HepG2 (cell line): Measurements from ENCODE around the gene PASK. TPM values are rescaled to one million over a fixed set of nuclear protein-coding genes. Genes with fewer than 3 reads are reported as not detected.

Source experiments
- AKNA ChIP-seq: sonication (generic); formaldehyde crosslinking; IDR thresholded peaks from 2 replicates; pipeline ENCODE4 v1.4.0; 2020; ENCODE audit warnings: missing genetic modification reagents, borderline replicate concordance
- ATF7 ChIP-seq, 2 experiments: fragments of 450-650 bp in 1 of 2; sonication (generic) in 1 of 2; formaldehyde crosslinking in 1 of 2; IDR thresholded peaks; 2 replicates each; pipeline versions ENCODE4 v1.4.0 to v1.6.1; 2016 to 2020; ENCODE audit warnings: antibody characterized with exemption in 1 of 2, mild to moderate bottlenecking in 1 of 2, missing genetic modification reagents in 1 of 2
- CEBPB ChIP-seq: IDR thresholded peaks from 2 replicates; pipeline ENCODE4 v1.6.1; 2011; ENCODE audit warnings: low read depth, low read length, improper control_type of control experiment, borderline replicate concordance
- NFYB ChIP-seq: sonication (generic); formaldehyde crosslinking; IDR thresholded peaks from 2 replicates; pipeline ENCODE4 v1.4.0; 2020; ENCODE audit warnings: missing genetic modification reagents
- PHF20 ChIP-seq: sonication (generic); formaldehyde crosslinking; IDR thresholded peaks from 2 replicates; pipeline ENCODE4 v1.5.0; 2020; ENCODE audit warnings: mild to moderate bottlenecking, missing genetic modification reagents
- PRDM15 ChIP-seq: sonication (generic); formaldehyde crosslinking; IDR thresholded peaks from 2 replicates; pipeline ENCODE4 v1.4.0; 2020; ENCODE audit warnings: missing genetic modification reagents
- SRSF9 ChIP-seq: fragments of 200-400 bp; formaldehyde crosslinking; IDR thresholded peaks from 2 replicates; pipeline ENCODE4 v1.6.1; 2018; ENCODE audit warnings: borderline replicate concordance, mild to moderate bottlenecking, low read depth, low read length; ENCODE audit not compliant: insufficient read depth, poor library complexity, severe bottlenecking
- TMF1 ChIP-seq: sonication (generic); formaldehyde crosslinking; IDR thresholded peaks from 2 replicates; pipeline ENCODE4 v1.8.1; 2022; ENCODE audit warnings: low read depth, missing genetic modification reagents
- ZNF720 ChIP-seq: sonication (generic); formaldehyde crosslinking; IDR thresholded peaks from 2 replicates; pipeline ENCODE4 v1.4.0; 2020; ENCODE audit warnings: missing genetic modification reagents
- ZNF792 ChIP-seq: IDR thresholded peaks from 2 replicates; pipeline ENCODE4 v1.6.1; 2016
- ZNF83 ChIP-seq: sonication (generic); formaldehyde crosslinking; IDR thresholded peaks from 2 replicates; pipeline ENCODE4 v1.4.0; 2020; ENCODE audit warnings: missing genetic modification reagents, mild to moderate bottlenecking, borderline replicate concordance
- polyA plus RNA-seq, 8 experiments: library from polyadenylated mRNA; depleted of rRNA in 3 of 8; stranded (reverse) in 7 of 8; unstranded in 1 of 8; fragments of >200 nt; fragmentation: Illumina TruSeq in 4 of 8; extraction: Trizol in 4 of 8; gene quantifications; 2 replicates each; pipeline versions ENCODE4 v1.2.1 to v1.2.3, GENCODE V29; 2011 to 2016; ENCODE audit warnings: low read depth in 4 of 8, missing spikeins in 1 of 8, mixed read lengths in 1 of 8; ENCODE audit not compliant: insufficient read depth in 1 of 8
- total RNA-seq, 5 experiments: library from RNA; depleted of rRNA; stranded (reverse); fragments of >200 nt; fragmentation: Illumina TruSeq; extraction: Trizol; gene quantifications; 2 replicates each; pipeline ENCODE4 v1.2.3, GENCODE V29; 2016; ENCODE audit warnings: low read depth in 1 of 5
- TF ChIP-seq, protein P1 (sequence below): fragments of 450-650 bp; IDR thresholded peaks from 2 replicates; pipeline ENCODE4 v1.6.1; 2017
- TF ChIP-seq, protein P2 (sequence below): sonication (generic); formaldehyde crosslinking; IDR thresholded peaks from 2 replicates; pipeline ENCODE4 v1.4.0; 2020; ENCODE audit warnings: missing genetic modification reagents

Gene PASK
- total and polyA plus RNA-seq, 2 of the 13 experiments (the other 11 are each of a cell fraction or from before 2014, with no cell fraction given), result 6.9 to 17.0 TPM

GRCh38 chr2:241149925-241150659 is 820 bp upstream of the PASK start, which contains the start of gene PPP1R7 (continued):
- TF ChIP-seq, protein P1, sequence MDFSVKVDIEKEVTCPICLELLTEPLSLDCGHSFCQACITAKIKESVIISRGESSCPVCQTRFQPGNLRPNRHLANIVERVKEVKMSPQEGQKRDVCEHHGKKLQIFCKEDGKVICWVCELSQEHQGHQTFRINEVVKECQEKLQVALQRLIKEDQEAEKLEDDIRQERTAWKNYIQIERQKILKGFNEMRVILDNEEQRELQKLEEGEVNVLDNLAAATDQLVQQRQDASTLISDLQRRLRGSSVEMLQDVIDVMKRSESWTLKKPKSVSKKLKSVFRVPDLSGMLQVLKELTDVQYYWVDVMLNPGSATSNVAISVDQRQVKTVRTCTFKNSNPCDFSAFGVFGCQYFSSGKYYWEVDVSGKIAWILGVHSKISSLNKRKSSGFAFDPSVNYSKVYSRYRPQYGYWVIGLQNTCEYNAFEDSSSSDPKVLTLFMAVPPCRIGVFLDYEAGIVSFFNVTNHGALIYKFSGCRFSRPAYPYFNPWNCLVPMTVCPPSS, result no peak
- TF ChIP-seq ATF7 (IDR thresholded peaks at IDR 0.05) (no peak), ATF7 (CRISPR knock-in tag; IDR thresholded peaks at IDR 0.05) (peak; percentile 51; the same call in 1 of the 2 replicates), TMF1 (CRISPR knock-in tag) (no peak), ZNF792 (CRISPR knock-in tag) (no peak), ZNF83 (CRISPR knock-in tag) (no peak), ZNF720 (CRISPR knock-in tag) (no peak), AKNA (CRISPR knock-in tag) (no peak), PHF20 (CRISPR knock-in tag) (peak; percentile 83), CEBPB (no peak), NFYB (CRISPR knock-in tag) (peak; percentile 95), SRSF9 (no peak), PRDM15 (peak; percentile 57; the same call in 1 of the 2 replicates)
- TF ChIP-seq, protein P2, sequence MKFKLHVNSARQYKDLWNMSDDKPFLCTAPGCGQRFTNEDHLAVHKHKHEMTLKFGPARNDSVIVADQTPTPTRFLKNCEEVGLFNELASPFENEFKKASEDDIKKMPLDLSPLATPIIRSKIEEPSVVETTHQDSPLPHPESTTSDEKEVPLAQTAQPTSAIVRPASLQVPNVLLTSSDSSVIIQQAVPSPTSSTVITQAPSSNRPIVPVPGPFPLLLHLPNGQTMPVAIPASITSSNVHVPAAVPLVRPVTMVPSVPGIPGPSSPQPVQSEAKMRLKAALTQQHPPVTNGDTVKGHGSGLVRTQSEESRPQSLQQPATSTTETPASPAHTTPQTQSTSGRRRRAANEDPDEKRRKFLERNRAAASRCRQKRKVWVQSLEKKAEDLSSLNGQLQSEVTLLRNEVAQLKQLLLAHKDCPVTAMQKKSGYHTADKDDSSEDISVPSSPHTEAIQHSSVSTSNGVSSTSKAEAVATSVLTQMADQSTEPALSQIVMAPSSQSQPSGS (CRISPR knock-in tag), result 0 out of 2 replicates have a peak, but pooled peaks have one; percentile 42
